Right lobe of liver (tissue), 6 donors: ENCODE results near the gene PIK3IP1. TPM values are rescaled to one million over a fixed set of nuclear protein-coding genes. Genes with fewer than 3 reads are reported as not detected.

ENCODE experiments used
- ATAC-seq, 4 donors: fragments of 200-7000 bp; cut with Tn5 transposase; one replicate each; pipeline ENCODE4 v1.9.1; 2020; ENCODE audit warnings: mild to moderate bottlenecking in 4 of 4, moderate library complexity in 4 of 4
- DNase-seq, 3 donors: peaks; one replicate each; pipeline ENCODE4 v3.0.0-alpha.2; 2020
- H3K27ac ChIP-seq, 3 donors: fragments of 200-600 bp; one replicate each; pipeline ENCODE4 v1.8.0; 2022
- H3K27me3 ChIP-seq, 2 donors: fragments of 200-600 bp; one replicate each; pipeline ENCODE4 v1.8.0; 2022
- H3K36me3 ChIP-seq, 4 donors: fragments of 200-600 bp; sonication (generic) in 1 of 4; one replicate each; pipeline versions ENCODE4 v1.5.1 to v1.8.0; 2017 to 2022; ENCODE audit warnings: control low read depth in 1 of 4
- H3K4me1 ChIP-seq, 4 donors: fragments of 200-600 bp; sonication (generic) in 1 of 4; one replicate each; pipeline versions ENCODE4 v1.5.1 to v1.8.0; 2017 to 2022; ENCODE audit warnings: control low read depth in 1 of 4
- H3K4me3 ChIP-seq, 3 donors: fragments of 200-600 bp; one replicate each; pipeline ENCODE4 v1.8.0; 2022
- H3K9me3 ChIP-seq, 4 donors: fragments of 200-600 bp; sonication (generic) in 1 of 4; one replicate each; pipeline versions ENCODE4 v1.5.1 to v1.8.0; 2017 to 2022; ENCODE audit warnings: control low read depth in 1 of 4
- POLR2A ChIP-seq: fragments of 450-650 bp; IDR thresholded peaks from one replicate; pipeline ENCODE4 v1.6.1; 2017; ENCODE audit warnings: antibody characterized with exemption, mild to moderate bottlenecking
- WGBS: methylation state at CpG from one replicate; pipeline ENCODE4 v1.1.6; 2018; ENCODE audit warnings: low coverage, low lambda C conversion rate; ENCODE audit not compliant: insufficient coverage; ENCODE audit errors: missing lambda C conversion rate; 5-methylcytosine and 5-hydroxymethylcytosine counted together
- intact Hi-C, 2 donors: fragments of 100-400 bp; cut with DNase I; formaldehyde crosslinking; loops; one replicate each; pipeline versions ENCODE4 v1.11.2 to v1.14.1; 2022
- total RNA-seq, 6 experiments: library from RNA; depleted of rRNA in 2 of 6; stranded (reverse); fragments of >200 nt in 2 of 6; fragmentation: NEBNext Ultra II Directional in 3 of 6; extraction: Animal tissue kit (Norgen Biotek cat#: 25700) in 3 of 6; gene quantifications; one replicate each; pipeline versions ENCODE4 v1.1.0 to v1.2.4, GENCODE V29; 2016 to 2023
- TF ChIP-seq, protein P1 (sequence below), 4 donors: fragments of 200-600 bp in 3 of 4; fragments of 450-650 bp in 1 of 4; IDR thresholded peaks; one replicate each; pipeline versions ENCODE4 v1.5.1 to v1.8.0; 2016 to 2022; ENCODE audit warnings: antibody characterized with exemption in 4 of 4, mild to moderate bottlenecking in 2 of 4
- donor health status: DM: no; HTN: yes; CAD: no.
- donor health status: DM: no; HTN: no; CAD: no.
- donor health status: DM: no; HTN: no; CAD: no.
- donor health status: DM: no; HTN: yes; CAD: no.
- donor health status: DM: no; HTN: yes; CAD: no.

Gene PIK3IP1
- total RNA-seq, 6 experiments from 2014 or later, result 1.3 to 6.6 (median 5.6) TPM

DNA sequence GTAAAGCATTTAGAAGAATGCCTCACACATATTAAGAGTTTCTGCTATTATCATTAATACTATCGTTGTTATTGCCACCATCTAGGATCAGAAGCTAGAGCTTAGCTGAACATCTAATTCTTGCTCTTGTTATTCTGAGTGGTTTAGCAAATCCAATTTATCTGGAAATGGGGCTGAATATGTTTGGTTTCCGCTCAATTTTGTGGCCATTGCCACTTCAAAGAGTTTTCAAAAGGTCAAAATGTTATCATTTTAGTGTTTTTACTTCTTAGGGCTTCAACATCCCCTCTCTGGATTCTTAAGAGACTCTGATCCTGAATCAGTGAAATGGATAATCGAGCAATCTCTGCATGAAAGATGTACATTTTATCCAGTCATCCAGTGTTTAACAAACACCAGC lies 10.2 kb upstream of the PIK3IP1 start:
- no peaks in the 10 kb centered on the region for H3K27me3 ChIP-seq
- peaks cover 0 to 3% (median 0%) of the 10 kb centered on the region in 4 donors for H3K4me1 ChIP-seq
- no peak overlapping the region for H3K27ac ChIP-seq
- no peak for ATAC-seq
- intact Hi-C loops, result no loop called here
- 100% methylated on average over 3 of the region's 3 CpGs for WGBS
- no peak for DNase-seq
- no peak overlapping the region for H3K4me3 ChIP-seq
- no peaks in the 10 kb centered on the region for H3K9me3 ChIP-seq
- TF ChIP-seq POLR2A, result no peak
- no peaks in the 10 kb centered on the region for H3K36me3 ChIP-seq

DNA sequence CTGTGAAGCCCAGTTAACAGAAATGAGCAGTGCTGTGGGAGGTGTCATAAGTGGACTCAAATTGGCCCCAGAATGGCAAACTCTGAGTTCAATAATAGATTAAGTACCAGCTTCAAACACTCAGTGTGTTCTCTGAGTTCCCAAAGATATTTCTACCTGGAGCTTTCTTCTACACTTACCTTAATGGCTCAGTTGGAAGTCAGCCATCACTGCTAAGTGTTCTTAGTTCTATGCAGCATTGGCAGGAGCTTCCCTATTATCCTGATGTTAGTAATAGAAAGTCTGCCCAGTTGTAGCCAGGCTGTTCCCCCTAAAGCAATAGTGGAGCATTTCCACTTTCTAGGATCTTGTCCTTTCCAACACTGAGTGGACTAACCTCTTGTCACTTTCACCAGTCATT lies 9.7 kb upstream of the PIK3IP1 start:
- DNase-seq, result no peak

DNA sequence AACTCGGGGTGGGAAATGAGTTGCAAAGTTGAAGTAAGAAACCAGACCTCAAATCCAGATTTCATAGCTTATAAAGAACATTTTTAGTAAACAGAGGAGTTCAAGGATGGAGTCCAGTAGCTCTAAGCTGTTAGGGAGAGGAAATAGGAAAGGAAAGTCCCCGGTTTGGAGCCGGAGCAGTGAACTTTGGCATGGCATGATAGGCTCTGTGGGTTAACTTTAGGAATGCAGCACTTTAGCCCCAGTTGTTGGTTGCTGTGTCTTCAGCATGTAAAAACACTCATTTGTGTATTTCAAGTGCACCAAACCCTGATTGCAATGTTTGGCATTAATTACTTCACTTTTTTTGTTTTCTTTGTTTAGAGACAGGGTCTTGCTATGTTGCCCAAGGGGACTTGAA lies 8.6 kb upstream of the PIK3IP1 start:
- H3K36me3 ChIP-seq, result no peaks in the 10 kb centered on the region
- ATAC-seq, result peak; percentile 52 to 90 (median 74)
- no peak for DNase-seq
- 26% methylated on average over 3 of the region's 3 CpGs for WGBS
- no peaks in the 10 kb centered on the region for H3K9me3 ChIP-seq
- TF ChIP-seq, protein P1, sequence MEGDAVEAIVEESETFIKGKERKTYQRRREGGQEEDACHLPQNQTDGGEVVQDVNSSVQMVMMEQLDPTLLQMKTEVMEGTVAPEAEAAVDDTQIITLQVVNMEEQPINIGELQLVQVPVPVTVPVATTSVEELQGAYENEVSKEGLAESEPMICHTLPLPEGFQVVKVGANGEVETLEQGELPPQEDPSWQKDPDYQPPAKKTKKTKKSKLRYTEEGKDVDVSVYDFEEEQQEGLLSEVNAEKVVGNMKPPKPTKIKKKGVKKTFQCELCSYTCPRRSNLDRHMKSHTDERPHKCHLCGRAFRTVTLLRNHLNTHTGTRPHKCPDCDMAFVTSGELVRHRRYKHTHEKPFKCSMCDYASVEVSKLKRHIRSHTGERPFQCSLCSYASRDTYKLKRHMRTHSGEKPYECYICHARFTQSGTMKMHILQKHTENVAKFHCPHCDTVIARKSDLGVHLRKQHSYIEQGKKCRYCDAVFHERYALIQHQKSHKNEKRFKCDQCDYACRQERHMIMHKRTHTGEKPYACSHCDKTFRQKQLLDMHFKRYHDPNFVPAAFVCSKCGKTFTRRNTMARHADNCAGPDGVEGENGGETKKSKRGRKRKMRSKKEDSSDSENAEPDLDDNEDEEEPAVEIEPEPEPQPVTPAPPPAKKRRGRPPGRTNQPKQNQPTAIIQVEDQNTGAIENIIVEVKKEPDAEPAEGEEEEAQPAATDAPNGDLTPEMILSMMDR (IDR thresholded peaks at IDR 0.05), result no peak
- TF ChIP-seq POLR2A, result no peak
- H3K4me1 ChIP-seq, result peaks cover 0 to 3% (median 0%) of the 10 kb centered on the region in 4 donors
- no peaks in the 10 kb centered on the region for H3K27me3 ChIP-seq
- no peak overlapping the region for H3K4me3 ChIP-seq
- intact Hi-C loops, result no loop called here
- no peak overlapping the region for H3K27ac ChIP-seq

More for the DNA sequence above, 9.7 kb upstream of the PIK3IP1 start:
- intact Hi-C loops, result no loop called here
- TF ChIP-seq, protein P1 (IDR thresholded peaks at IDR 0.05), result no peak
- no peak for TF ChIP-seq POLR2A
- peaks cover 0 to 3% (median 0%) of the 10 kb centered on the region in 4 donors for H3K4me1 ChIP-seq
- H3K36me3 ChIP-seq, result no peaks in the 10 kb centered on the region
- no peak overlapping the region for H3K27ac ChIP-seq
- no peaks in the 10 kb centered on the region for H3K27me3 ChIP-seq
- H3K9me3 ChIP-seq, result no peaks in the 10 kb centered on the region
- H3K4me3 ChIP-seq, result no peak overlapping the region
- ATAC-seq, result no peak

DNA sequence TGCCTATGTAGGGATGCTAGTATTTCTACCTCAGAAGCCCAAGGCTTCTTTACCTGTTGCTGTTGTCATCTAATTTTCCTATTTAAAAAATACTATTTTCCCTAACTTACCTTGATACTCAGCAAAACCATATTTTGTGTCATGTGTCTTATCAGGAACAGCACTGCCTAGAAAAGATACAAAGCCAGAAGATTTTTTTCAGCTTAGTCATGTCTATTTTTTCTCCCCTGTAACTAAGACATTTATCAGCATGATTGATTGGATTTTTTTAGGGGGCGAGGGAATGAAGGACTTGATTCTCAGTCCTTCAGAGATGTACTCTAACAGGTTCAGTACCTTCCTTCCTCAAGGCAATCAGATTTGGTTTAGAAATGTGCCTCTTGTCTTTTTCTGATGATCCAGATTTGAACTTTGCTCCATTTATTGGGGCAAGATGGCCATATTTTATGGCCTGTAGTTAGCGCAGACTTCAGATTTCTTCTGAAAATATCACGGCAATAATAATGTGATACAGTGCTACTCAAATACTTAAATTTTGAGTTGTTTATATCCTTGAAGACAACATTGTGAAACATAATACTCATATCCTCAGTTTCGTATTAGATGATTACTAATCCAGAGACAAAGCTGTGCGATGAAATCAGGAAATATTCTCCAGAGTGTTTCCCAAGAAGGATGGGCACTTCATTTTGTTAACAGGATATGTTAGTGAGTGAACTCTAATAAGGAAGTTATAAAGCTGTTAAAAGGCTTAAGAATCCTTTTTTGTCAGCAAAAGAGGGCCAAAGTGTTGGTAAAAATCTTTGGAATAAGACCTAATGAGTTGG lies 3.8 kb upstream of the PIK3IP1 start:
- peaks cover 0 to 9% (median 4%) of the 10 kb centered on the region in 4 donors for H3K4me1 ChIP-seq
- ATAC-seq, result peak in 1 of 4 donors; percentile 2

DNA sequence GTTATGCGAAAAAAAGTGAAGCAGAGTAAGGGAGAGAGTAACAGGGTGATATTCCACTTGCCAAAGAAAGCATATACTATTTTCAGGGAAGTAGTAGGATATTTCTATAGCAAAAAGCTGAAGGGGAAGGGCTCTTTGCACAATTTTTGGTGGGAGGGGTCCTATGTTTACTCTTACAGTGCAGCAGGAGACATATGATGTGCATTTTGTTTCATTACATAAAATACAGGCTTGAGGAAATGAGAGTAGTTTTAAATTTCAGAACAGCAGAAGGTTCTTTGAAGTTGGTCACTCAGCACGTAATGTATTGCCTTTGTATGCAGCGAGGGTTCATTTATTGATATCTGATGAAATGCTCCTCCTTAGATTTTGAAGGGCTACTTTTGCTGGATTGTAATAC lies 3.1 kb upstream of the PIK3IP1 start:
- no peaks in the 10 kb centered on the region for H3K27me3 ChIP-seq
- WGBS, result 77% methylated on average over 3 of the region's 3 CpGs
- peaks cover 0 to 9% (median 4%) of the 10 kb centered on the region in 4 donors for H3K4me1 ChIP-seq
- ATAC-seq (no peak), DNase-seq (no peak)
- no peaks in the 10 kb centered on the region for H3K9me3 ChIP-seq
- TF ChIP-seq, protein P1 (IDR thresholded peaks at IDR 0.05), result no peak
- peak; percentile 13 for TF ChIP-seq POLR2A
- peak overlapping the region in 1 of 3 donors; percentile 17 for H3K27ac ChIP-seq
- no peaks in the 10 kb centered on the region for H3K36me3 ChIP-seq
- intact Hi-C loops, result no loop called here
- no peak overlapping the region for H3K4me3 ChIP-seq

More for the DNA sequence above, 3.8 kb upstream of the PIK3IP1 start:
- H3K9me3 ChIP-seq, result no peaks in the 10 kb centered on the region
- H3K36me3 ChIP-seq, result no peaks in the 10 kb centered on the region
- no peak for DNase-seq
- intact Hi-C loops, result no loop called here
- no peak overlapping the region for H3K4me3 ChIP-seq
- TF ChIP-seq POLR2A, result no peak
- TF ChIP-seq, protein P1 (IDR thresholded peaks at IDR 0.05), result no peak
- H3K27me3 ChIP-seq, result no peaks in the 10 kb centered on the region
- WGBS, result 60% methylated on average over 5 of the region's 5 CpGs
- peak overlapping the region; percentile 17 to 28 (median 27) for H3K27ac ChIP-seq
